Ascending aorta (tissue), 2 donors: ENCODE data around the gene GPC6. TPM values are rescaled to one million over a fixed set of nuclear protein-coding genes. Genes with fewer than 3 reads are reported as not detected.
"Not testable (repeated sequence)": the region's sequence is repeated elsewhere in the genome, so short reads cannot be mapped to it uniquely, and the experiment has no call there.

Experiments used
- DNase-seq, 2 donors: peaks; one replicate each; pipeline ENCODE4 v3.0.0-alpha.2; 2019; ENCODE audit warnings: low spot score in 2 of 2
- H3K27ac ChIP-seq, 2 donors: fragments of 200-600 bp; sonication (generic); one replicate each; pipeline ENCODE4 v1.5.1; 2016 to 2017; ENCODE audit warnings: mild to moderate bottlenecking in 1 of 2
- H3K27me3 ChIP-seq: fragments of 200-600 bp; sonication (generic); one replicate; pipeline ENCODE4 v1.5.1; 2017
- H3K36me3 ChIP-seq, 2 donors: fragments of 200-600 bp; sonication (generic); one replicate each; pipeline ENCODE4 v1.5.1; 2016
- H3K4me1 ChIP-seq, 2 donors: fragments of 200-600 bp; sonication (generic); one replicate each; pipeline ENCODE4 v1.5.1; 2016 to 2017; ENCODE audit warnings: mild to moderate bottlenecking in 1 of 2
- H3K4me3 ChIP-seq, 2 donors: fragments of 200-600 bp; sonication (generic); one replicate each; pipeline ENCODE4 v1.5.1; 2016 to 2017; ENCODE audit warnings: mild to moderate bottlenecking in 1 of 2
- H3K9me3 ChIP-seq, 2 donors: fragments of 200-600 bp; sonication (generic); one replicate each; pipeline ENCODE4 v1.5.1; 2016
- intact Hi-C: fragments of 100-400 bp; cut with DNase I; formaldehyde crosslinking; loops from one replicate; pipeline ENCODE4 v1.15.1; 2023
- total RNA-seq: library from RNA; depleted of rRNA; stranded (reverse); fragments of >200 nt; gene quantifications from one replicate; pipeline ENCODE4 v1.1.0, GENCODE V29; 2016
- TF ChIP-seq, protein P1 (sequence below), 3 experiments: fragments of 200-600 bp in 2 of 3; fragments of 450-650 bp in 1 of 3; sonication (generic) in 2 of 3; IDR thresholded peaks; one replicate each; pipeline ENCODE4 v1.5.1; 2016 to 2019; ENCODE audit warnings: antibody characterized with exemption in 3 of 3, mild to moderate bottlenecking in 1 of 3, moderate library complexity in 1 of 3

The GPC6 gene
- total RNA-seq, 1 donor from 2014 or later: 23.2 TPM

DNA sequence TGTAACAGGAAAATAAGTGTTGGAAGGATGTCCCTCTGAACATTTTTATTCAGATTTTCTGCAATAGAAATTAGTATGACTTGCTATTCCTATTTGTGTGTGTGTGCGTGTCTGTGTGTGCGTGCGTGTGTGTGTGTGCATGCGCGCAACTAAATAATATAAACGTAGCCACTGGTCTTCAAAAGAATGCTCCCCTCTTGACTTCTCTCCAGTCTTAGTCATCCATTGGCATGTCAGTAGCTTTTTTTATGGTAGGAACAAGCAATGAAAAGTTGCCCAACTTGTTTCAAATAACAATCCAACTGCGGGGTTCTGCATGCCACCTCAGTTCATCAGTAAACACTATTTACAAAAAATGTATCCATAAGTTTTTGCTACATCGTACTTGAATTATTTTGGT is 249.6 kb downstream of the GPC6 start:
- intact Hi-C loops: loop anchor here (10.0 kb wide), 1 partner anchor 479 kb away; no protein-coding TSS in a partner anchor
- H3K4me3 ChIP-seq: no peak overlapping the region

DNA sequence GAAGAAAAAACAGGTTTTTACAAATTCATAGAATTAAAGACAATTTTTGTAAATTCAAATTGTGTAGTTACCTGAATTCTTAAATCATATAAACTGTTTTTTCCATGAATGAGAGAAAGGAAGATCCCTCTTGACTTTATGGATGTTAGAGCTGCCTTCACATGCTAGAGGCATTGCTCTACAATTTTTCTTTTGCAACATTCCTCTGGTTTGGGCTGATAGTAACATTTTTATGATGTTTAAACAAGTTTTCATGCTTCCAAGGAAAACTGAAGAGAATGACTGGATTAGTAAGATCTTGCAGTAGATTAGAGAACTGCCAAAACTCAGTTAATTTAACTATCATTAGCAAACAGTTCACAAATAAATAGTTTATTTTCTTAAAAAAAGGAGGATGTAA is 250.6 kb downstream of the GPC6 start:
- no peaks in the 10 kb centered on the region for H3K27me3 ChIP-seq
- peaks cover 0 to 3% of the 10 kb centered on the region in 2 donors for H3K4me1 ChIP-seq
- intact Hi-C loops: loop anchor here (10.0 kb wide), 1 partner anchor 478 kb away; no protein-coding TSS in a partner anchor
- DNase-seq: no peak
- no peaks in the 10 kb centered on the region for H3K9me3 ChIP-seq
- TF ChIP-seq, protein P1, sequence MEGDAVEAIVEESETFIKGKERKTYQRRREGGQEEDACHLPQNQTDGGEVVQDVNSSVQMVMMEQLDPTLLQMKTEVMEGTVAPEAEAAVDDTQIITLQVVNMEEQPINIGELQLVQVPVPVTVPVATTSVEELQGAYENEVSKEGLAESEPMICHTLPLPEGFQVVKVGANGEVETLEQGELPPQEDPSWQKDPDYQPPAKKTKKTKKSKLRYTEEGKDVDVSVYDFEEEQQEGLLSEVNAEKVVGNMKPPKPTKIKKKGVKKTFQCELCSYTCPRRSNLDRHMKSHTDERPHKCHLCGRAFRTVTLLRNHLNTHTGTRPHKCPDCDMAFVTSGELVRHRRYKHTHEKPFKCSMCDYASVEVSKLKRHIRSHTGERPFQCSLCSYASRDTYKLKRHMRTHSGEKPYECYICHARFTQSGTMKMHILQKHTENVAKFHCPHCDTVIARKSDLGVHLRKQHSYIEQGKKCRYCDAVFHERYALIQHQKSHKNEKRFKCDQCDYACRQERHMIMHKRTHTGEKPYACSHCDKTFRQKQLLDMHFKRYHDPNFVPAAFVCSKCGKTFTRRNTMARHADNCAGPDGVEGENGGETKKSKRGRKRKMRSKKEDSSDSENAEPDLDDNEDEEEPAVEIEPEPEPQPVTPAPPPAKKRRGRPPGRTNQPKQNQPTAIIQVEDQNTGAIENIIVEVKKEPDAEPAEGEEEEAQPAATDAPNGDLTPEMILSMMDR (IDR thresholded peaks at IDR 0.05): no peak
- H3K36me3 ChIP-seq: no peaks in the 10 kb centered on the region
- no peak overlapping the region for H3K4me3 ChIP-seq
- H3K27ac ChIP-seq: no peak overlapping the region

More for the DNA sequence above, 249.6 kb downstream of the GPC6 start:
- Histone ChIP-seq H3K9me3 (no peaks in the 10 kb centered on the region), H3K27me3 (no peaks in the 10 kb centered on the region), H3K4me1 (peaks cover 0 to 3% of the 10 kb centered on the region in 2 donors), H3K36me3 (no peaks in the 10 kb centered on the region), H3K27ac (no peak overlapping the region)
- TF ChIP-seq, protein P1 (IDR thresholded peaks at IDR 0.05): no peak
- DNase-seq: no peak

- Histone ChIP-seq H3K9me3 (no peaks in the 10 kb centered on the region), H3K27me3 (no peaks in the 10 kb centered on the region), H3K27ac (no peak overlapping the region), H3K36me3 (no peaks in the 10 kb centered on the region), H3K4me1 (peaks cover 0 to 3% of the 10 kb centered on the region in 2 donors), H3K4me3 (no peak overlapping the region)
- intact Hi-C loops: no loop called here
- DNase-seq: no peak
- TF ChIP-seq, protein P1 (IDR thresholded peaks at IDR 0.05): no peak
These were observed 254.0 kb downstream of the GPC6 start for GRCh38 chr13:93480553-93481106.

GRCh38 chr13:93496117-93496516 is 269.5 kb downstream of the GPC6 start:
- H3K36me3 ChIP-seq, H3K4me3 ChIP-seq, intact Hi-C loops, H3K27ac ChIP-seq, DNase-seq, H3K4me1 ChIP-seq, H3K27me3 ChIP-seq, H3K9me3 ChIP-seq: not testable (repeated sequence)

DNA sequence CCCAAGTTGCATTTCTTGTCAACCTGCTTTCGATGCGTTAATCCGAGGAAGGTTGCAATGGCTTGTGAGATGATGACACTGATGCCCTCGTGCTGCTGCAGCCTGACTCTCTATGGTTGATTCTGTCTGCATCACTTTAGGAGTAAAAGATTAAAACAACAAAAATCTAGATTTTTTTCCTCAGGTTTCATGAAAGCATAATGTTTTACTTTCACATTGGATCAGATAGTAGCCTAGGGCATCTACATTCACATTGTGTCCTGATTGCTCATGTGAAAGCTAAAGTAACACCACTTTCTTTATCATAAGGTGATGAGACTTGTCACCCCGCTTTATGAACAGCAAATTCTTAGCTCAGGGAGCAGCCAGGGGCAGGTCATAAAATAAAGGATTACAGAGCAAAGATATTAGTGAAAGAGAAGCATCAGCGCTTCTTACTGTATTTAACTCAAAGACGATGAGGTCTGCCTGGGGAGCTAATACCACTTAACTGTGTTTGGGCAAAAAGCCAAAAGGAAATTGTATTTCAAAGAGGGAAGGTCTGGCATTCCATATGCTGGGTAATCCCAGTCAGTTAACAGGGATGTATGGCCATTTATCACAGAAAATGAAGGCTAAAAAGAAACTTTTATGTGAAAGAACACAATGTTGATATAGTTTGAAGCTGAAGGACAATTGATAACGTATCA is 270.5 kb downstream of the GPC6 start:
- H3K27me3 ChIP-seq: no peaks in the 10 kb centered on the region
- no peaks in the 10 kb centered on the region for H3K36me3 ChIP-seq
- peaks cover 0 to 4% of the 10 kb centered on the region in 2 donors for H3K9me3 ChIP-seq
- TF ChIP-seq, protein P1 (IDR thresholded peaks at IDR 0.05): no peak
- intact Hi-C loops: no loop called here
- no peak for DNase-seq
- H3K4me3 ChIP-seq: no peak overlapping the region
- H3K27ac ChIP-seq: no peak overlapping the region
- no peaks in the 10 kb centered on the region for H3K4me1 ChIP-seq

GRCh38 chr13:93499991-93500390 is 273.4 kb downstream of the GPC6 start:
- intact Hi-C loops: no loop called here
- H3K4me3 ChIP-seq: no peak overlapping the region
- no peak for DNase-seq
- no peaks in the 10 kb centered on the region for H3K27me3 ChIP-seq
- no peaks in the 10 kb centered on the region for H3K36me3 ChIP-seq
- no peaks in the 10 kb centered on the region for H3K4me1 ChIP-seq
- H3K27ac ChIP-seq: peak overlapping the region in 1 of 2 donors; percentile 18
- H3K9me3 ChIP-seq: no peaks in the 10 kb centered on the region
- TF ChIP-seq, protein P1 (IDR thresholded peaks at IDR 0.05): no peak
